H1 (cell line): ENCODE data around the gene ERI2. TPM values are rescaled to one million over a fixed set of nuclear protein-coding genes. Genes with fewer than 3 reads are reported as not detected.

Experiments used
- CTCF ChIA-PET: fragments of 300-600 bp; sonication (Branson Sonifier 250); formaldehyde crosslinking; loops from one replicate; lab custom pipeline; 2021; ENCODE audit not compliant: partially characterized antibody; lab: Charles Lee
- POLR2A ChIA-PET: fragments of 300-600 bp; sonication (Branson Sonifier 250); formaldehyde crosslinking; loops from one replicate; lab custom pipeline; 2021; ENCODE audit warnings: inconsistent platforms; ENCODE audit not compliant: partially characterized antibody; lab: Charles Lee
- DNase-seq, 2 experiments: peaks; one replicate each; pipeline versions ENCODE4 v3.0.0 to v3.0.0-alpha.2; 2010 to 2022; ENCODE audit warnings: low spot score in 2 of 2, low read depth in 1 of 2, mixed read lengths in 1 of 2
- FAIRE-seq: peaks from 2 replicates; lab custom pipeline; 2011; peaks lifted over from hg19 to GRCh38; lab: Jason Lieb, UNC
- H2AFZ ChIP-seq: 2 replicates; pipeline ENCODE4 v1.8.1; 2012; ENCODE audit warnings: low read length, inconsistent platforms
- H2AK5ac ChIP-seq: 2 replicates; pipeline ENCODE4 v1.6.1; 2013; ENCODE audit warnings: low read depth, low read length
- H2BK120ac ChIP-seq: replicated peaks from 2 replicates; pipeline ENCODE3; 2013; ENCODE audit warnings: low read depth, low read length, inconsistent platforms
- H2BK12ac ChIP-seq: 2 replicates; pipeline ENCODE4 v1.6.1; 2013; ENCODE audit warnings: low read depth, low read length
- H2BK15ac ChIP-seq: 2 replicates; pipeline ENCODE4 v1.6.1; 2013; ENCODE audit warnings: low read length
- H2BK20ac ChIP-seq: 2 replicates; pipeline ENCODE4 v1.6.1; 2013; ENCODE audit warnings: low read length
- H2BK5ac ChIP-seq: 2 replicates; pipeline ENCODE4 v1.6.1; 2013; ENCODE audit warnings: low read depth, low read length
- H3K14ac ChIP-seq: 2 replicates; pipeline ENCODE4 v1.6.1; 2013; ENCODE audit warnings: inconsistent platforms; ENCODE audit not compliant: insufficient read length
- H3K18ac ChIP-seq: 2 replicates; pipeline ENCODE4 v1.6.1; 2013; ENCODE audit warnings: low read length; ENCODE audit errors: extremely low read depth
- H3K23ac ChIP-seq: 2 replicates; pipeline ENCODE4 v1.6.1; 2013; ENCODE audit warnings: inconsistent platforms; ENCODE audit not compliant: insufficient read length
- H3K23me2 ChIP-seq: 2 replicates; pipeline ENCODE4 v1.6.1; 2013; ENCODE audit warnings: low read depth, low read length
- H3K27ac ChIP-seq: 2 replicates; pipeline ENCODE4 v1.6.1; 2011; ENCODE audit warnings: low read depth, low read length, inconsistent platforms
- H3K27me3 ChIP-seq, 4 experiments: replicated peaks in 1 of 4; 1 replicate in 1 of 4; 2 replicates in 3 of 4; pipeline versions ENCODE4 v1.6.1 to v1.8.1; 2011 to 2013; ENCODE audit warnings: low read length in 3 of 4, mild to moderate bottlenecking in 3 of 4, inconsistent platforms in 2 of 4, mixed read lengths in 2 of 4, moderate library complexity in 1 of 4; ENCODE audit not compliant: control insufficient read depth in 3 of 4, insufficient read depth in 3 of 4; ENCODE audit errors: extremely low read depth in 1 of 4
- H3K36me3 ChIP-seq, 4 experiments: 2 replicates each; pipeline versions ENCODE4 v1.6.1 to v1.8.1; 2011 to 2013; ENCODE audit warnings: mild to moderate bottlenecking in 4 of 4, low read length in 3 of 4, moderate library complexity in 2 of 4, control low read depth in 1 of 4, inconsistent platforms in 1 of 4; ENCODE audit not compliant: insufficient read depth in 4 of 4, control insufficient read depth in 2 of 4
- H3K4ac ChIP-seq: replicated peaks from 2 replicates; pipeline ENCODE3; 2013; ENCODE audit warnings: low read length, low read depth, mixed read lengths, inconsistent platforms; ENCODE audit not compliant: insufficient read length
- H3K4me1 ChIP-seq, 4 experiments: replicated peaks in 1 of 4; 1 replicate in 1 of 4; 2 replicates in 3 of 4; pipeline versions ENCODE4 v1.6.1 to v1.8.1; 2011 to 2013; ENCODE audit warnings: low read length in 3 of 4, inconsistent platforms in 2 of 4, mixed read lengths in 1 of 4; ENCODE audit not compliant: insufficient read depth in 4 of 4, control insufficient read depth in 3 of 4
- H3K4me2 ChIP-seq, 2 experiments: 2 replicates each; pipeline versions ENCODE4 v1.6.1 to v1.8.1; 2011 to 2013; ENCODE audit warnings: low read depth in 2 of 2, low read length in 2 of 2, control low read depth in 1 of 2, inconsistent platforms in 1 of 2, mild to moderate bottlenecking in 1 of 2; ENCODE audit not compliant: insufficient read depth in 1 of 2
- H3K4me3 ChIP-seq, 4 experiments: fragments of 200-600, 300-600 bp in 1 of 4; sonication (generic), shearing (Covaris generic), sonication (Bioruptor Twin) in 1 of 4; 2 replicates each; pipeline versions ENCODE4 v1.5.1 to v1.8.1; 2011 to 2016; ENCODE audit warnings: low read length in 4 of 4, low read depth in 3 of 4, control low read depth in 2 of 4, inconsistent platforms in 2 of 4, mild to moderate bottlenecking in 2 of 4, mixed read lengths in 1 of 4, moderate library complexity in 1 of 4; ENCODE audit not compliant: insufficient read depth in 2 of 4; ENCODE audit errors: extremely low read depth in 1 of 4
- H3K56ac ChIP-seq: replicated peaks from 2 replicates; pipeline ENCODE3; 2013; ENCODE audit warnings: low read depth, mild to moderate bottlenecking, mixed read lengths, low read length, inconsistent platforms; ENCODE audit not compliant: insufficient read length
- H3K79me1 ChIP-seq: 2 replicates; pipeline ENCODE4 v1.6.1; 2013; ENCODE audit warnings: low read depth, low read length, control low read depth
- H3K79me2 ChIP-seq, 2 experiments: 2 replicates each; pipeline versions ENCODE4 v1.6.1 to v1.8.1; 2012 to 2013; ENCODE audit warnings: low read length in 2 of 2, mild to moderate bottlenecking in 2 of 2, inconsistent platforms in 1 of 2; ENCODE audit not compliant: insufficient read depth in 2 of 2, control insufficient read depth in 1 of 2
- H3K9ac ChIP-seq, 4 experiments: replicated peaks in 1 of 4; 1 replicate in 1 of 4; 2 replicates in 3 of 4; pipeline versions ENCODE4 v1.6.1 to v1.8.1; 2011 to 2013; ENCODE audit warnings: low read depth in 3 of 4, low read length in 3 of 4, control low read depth in 2 of 4, mild to moderate bottlenecking in 2 of 4, moderate library complexity in 2 of 4, inconsistent platforms in 1 of 4; ENCODE audit errors: extremely low read depth in 1 of 4
- H3K9me3 ChIP-seq, 2 experiments: 2 replicates each; pipeline versions ENCODE4 v1.6.1 to v1.8.1; 2012 to 2013; ENCODE audit warnings: mild to moderate bottlenecking in 2 of 2, moderate library complexity in 2 of 2, control low read depth in 1 of 2, inconsistent platforms in 1 of 2, low read depth in 1 of 2, low read length in 1 of 2, mixed read lengths in 1 of 2; ENCODE audit not compliant: insufficient read depth in 2 of 2
- H4K20me1 ChIP-seq, 2 experiments: replicated peaks in 1 of 2; 2 replicates each; pipeline versions ENCODE3 to v1.8.1; 2011 to 2013; ENCODE audit warnings: inconsistent platforms in 2 of 2, low read length in 2 of 2, mild to moderate bottlenecking in 1 of 2; ENCODE audit not compliant: insufficient read depth in 2 of 2, control insufficient read depth in 1 of 2
- H4K5ac ChIP-seq: 2 replicates; pipeline ENCODE4 v1.6.1; 2013; ENCODE audit warnings: low read length, low read depth, mixed read lengths, inconsistent platforms; ENCODE audit not compliant: insufficient read length
- H4K8ac ChIP-seq: 2 replicates; pipeline ENCODE4 v1.8.0; 2013; ENCODE audit warnings: mild to moderate bottlenecking, moderate library complexity, low read length, inconsistent platforms; ENCODE audit not compliant: insufficient read depth; ENCODE audit errors: extremely low read depth
- H4K91ac ChIP-seq: replicated peaks from 2 replicates; pipeline ENCODE3; 2013; ENCODE audit warnings: low read length, mixed read lengths, inconsistent platforms; ENCODE audit not compliant: insufficient read length
- CBX5 ChIP-seq: fragments of 300-800, 300-1000 bp; sonication (generic); IDR thresholded peaks from 2 replicates; pipeline ENCODE4 v1.7.1; 2016; ENCODE audit warnings: antibody characterized with exemption, low read length, low read depth
- JUN ChIP-seq: IDR thresholded peaks from 2 replicates; pipeline ENCODE4 v1.6.1; 2011; ENCODE audit warnings: low read depth, mild to moderate bottlenecking, improper control_type of control experiment, low read length
- NRF1 ChIP-seq: IDR thresholded peaks from 2 replicates; pipeline ENCODE4 v1.6.1; 2011; ENCODE audit warnings: mild to moderate bottlenecking, low read depth, low read length, improper control_type of control experiment
- POLR2AphosphoS5 ChIP-seq: IDR thresholded peaks from 2 replicates; pipeline ENCODE4 v1.6.1; 2011; ENCODE audit warnings: low read depth, low read length
- RAD21 ChIP-seq, 2 experiments: IDR thresholded peaks in 1 of 2; conservative IDR thresholded peaks in 1 of 2; 2 replicates each; pipeline ENCODE4 v1.6.1; 2011; ENCODE audit warnings: low read depth in 2 of 2, low read length in 2 of 2, improper control_type of control experiment in 1 of 2, inconsistent platforms in 1 of 2, mild to moderate bottlenecking in 1 of 2, moderate library complexity in 1 of 2
- RXRA ChIP-seq: IDR thresholded peaks from 2 replicates; pipeline ENCODE4 v1.6.1; 2011; ENCODE audit warnings: low read depth, mild to moderate bottlenecking, low read length, moderate library complexity; ENCODE audit not compliant: insufficient read depth
- SP4 ChIP-seq: IDR thresholded peaks from 2 replicates; pipeline ENCODE4 v1.6.1; 2012; ENCODE audit warnings: low read length, inconsistent platforms
- TCF12 ChIP-seq: IDR thresholded peaks from 2 replicates; pipeline ENCODE4 v1.6.1; 2011; ENCODE audit warnings: low read depth, mild to moderate bottlenecking, low read length
- WGBS, 2 experiments: shearing (Covaris generic) in 1 of 2; methylation state at CpG; one replicate each; pipeline versions ENCODE4 v1.1.6 to v1.1.7; 2013 to 2015; ENCODE audit warnings: low lambda C conversion rate in 2 of 2, mixed read lengths in 2 of 2, inconsistent platforms in 1 of 2, low coverage in 1 of 2, missing lambda C conversion rate in 1 of 2; ENCODE audit not compliant: insufficient replicate concordance in 2 of 2, insufficient coverage in 1 of 2, insufficient read length in 1 of 2; ENCODE audit errors: extremely low coverage in 1 of 2, missing lambda C conversion rate in 1 of 2; 5-methylcytosine and 5-hydroxymethylcytosine counted together
- polyA plus RNA-seq, 7 experiments: library from polyadenylated mRNA; depleted of rRNA in 3 of 7; stranded (reverse) in 5 of 7; unstranded in 2 of 7; fragments of >200 nt in 5 of 7; fragments of 200-250 nt in 2 of 7; gene quantifications; 1 replicate in 5 of 7; 2 replicates in 1 of 7; 4 replicates in 1 of 7; pipeline versions ENCODE4 v1.2.1 to v1.2.3, GENCODE V29; 2011 to 2013; ENCODE audit warnings: missing spikeins in 2 of 7, mixed read lengths in 2 of 7
- total RNA-seq: library from RNA; stranded (reverse); fragmentation: NEBNext Ultra II Directional; extraction: Animal tissue kit (Norgen Biotek cat#: 25700); gene quantifications from 2 replicates; pipeline ENCODE4 v1.2.1, GENCODE V29; 2021
- TF ChIP-seq, protein P1 (sequence below): IDR thresholded peaks from 2 replicates; pipeline ENCODE4 v1.6.1; 2012; ENCODE audit warnings: inconsistent platforms

Gene ERI2
- total and polyA plus RNA-seq, 2 of the 8 experiments (the other 6 are each of a cell fraction or from before 2014, with no cell fraction given), result 11.0 to 12.6 TPM

GRCh38 chr16:20844054-20844453 lies 37.8 kb upstream of the ERI2 start:
- H2AFZ ChIP-seq, result no peak overlapping the region
- no peak overlapping the region for H2BK120ac ChIP-seq
- no peak overlapping the region for H2BK20ac ChIP-seq
- no peak overlapping the region for H2BK15ac ChIP-seq
- H3K4me2 ChIP-seq, result no peak overlapping the region
- H3K36me3 ChIP-seq, result peaks cover 2 to 10% (median 5%) of the 10 kb centered on the region in 4 experiments; a peak in 3 of 8 replicates
- no peak overlapping the region for H3K4ac ChIP-seq
- DNase-seq, result no peak
- H3K79me2 ChIP-seq, result no peaks in the 10 kb centered on the region
- H3K9ac ChIP-seq, result no peak overlapping the region
- no peak overlapping the region for H3K56ac ChIP-seq
- H4K5ac ChIP-seq, result no peak overlapping the region
- no peaks in the 10 kb centered on the region for H3K27me3 ChIP-seq
- no peak overlapping the region for H2BK12ac ChIP-seq
- ChIA-PET POLR2A (interaction anchor here (1.3 kb wide), 1 partner anchor 11 kb away, joined by 3 read pairs; no protein-coding TSS in a partner anchor), CTCF (interaction anchor here (1.1 to 9.6 kb wide), 2 partner anchors 20 to 240 kb away, joined by 4 to 125 read pairs; no protein-coding TSS in a partner anchor)
- no peaks in the 10 kb centered on the region for H3K23me2 ChIP-seq
- H4K20me1 ChIP-seq, result no peaks in the 10 kb centered on the region
- H4K8ac ChIP-seq, result no peak overlapping the region
- H3K4me1 ChIP-seq, result no peaks in the 10 kb centered on the region
- no peak overlapping the region for H4K91ac ChIP-seq
- H3K23ac ChIP-seq, result no peak overlapping the region
- H3K79me1 ChIP-seq, result no peaks in the 10 kb centered on the region
- no peak for FAIRE-seq
- 76% methylated on average over 2 of the region's 2 CpGs; no CpG with 5 or more reads in 1 of the 2 experiments for WGBS, 2 experiments
- H3K9me3 ChIP-seq, result no peaks in the 10 kb centered on the region
- H2AK5ac ChIP-seq, result no peak overlapping the region
- no peak overlapping the region for H3K14ac ChIP-seq
- no peak overlapping the region for H3K18ac ChIP-seq
- no peak overlapping the region for H2BK5ac ChIP-seq
- no peak overlapping the region for H3K27ac ChIP-seq
- H3K4me3 ChIP-seq, result no peak overlapping the region
- TF ChIP-seq NRF1 (no peak), CBX5 (no peak), SP4 (no peak), JUN (no peak), POLR2AphosphoS5 (no peak), TCF12 (no peak), RXRA (no peak), RAD21 (IDR thresholded peaks at IDR 0.05 in 1 of 2, conservative IDR thresholded peaks at IDR 0.05 in 1 of 2; ENCODE audit: low read depth in 2 of 2, low read length in 2 of 2) (no peak)
- TF ChIP-seq, protein P1, sequence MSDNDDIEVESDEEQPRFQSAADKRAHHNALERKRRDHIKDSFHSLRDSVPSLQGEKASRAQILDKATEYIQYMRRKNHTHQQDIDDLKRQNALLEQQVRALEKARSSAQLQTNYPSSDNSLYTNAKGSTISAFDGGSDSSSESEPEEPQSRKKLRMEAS, result no peak
